ENCODE data around the gene BTG4. TPM values are rescaled to one million over a fixed set of nuclear protein-coding genes. Genes with fewer than 3 reads are reported as not detected.

Gene BTG4
- polyA plus RNA-seq, 3 donors: not detected

DNA sequence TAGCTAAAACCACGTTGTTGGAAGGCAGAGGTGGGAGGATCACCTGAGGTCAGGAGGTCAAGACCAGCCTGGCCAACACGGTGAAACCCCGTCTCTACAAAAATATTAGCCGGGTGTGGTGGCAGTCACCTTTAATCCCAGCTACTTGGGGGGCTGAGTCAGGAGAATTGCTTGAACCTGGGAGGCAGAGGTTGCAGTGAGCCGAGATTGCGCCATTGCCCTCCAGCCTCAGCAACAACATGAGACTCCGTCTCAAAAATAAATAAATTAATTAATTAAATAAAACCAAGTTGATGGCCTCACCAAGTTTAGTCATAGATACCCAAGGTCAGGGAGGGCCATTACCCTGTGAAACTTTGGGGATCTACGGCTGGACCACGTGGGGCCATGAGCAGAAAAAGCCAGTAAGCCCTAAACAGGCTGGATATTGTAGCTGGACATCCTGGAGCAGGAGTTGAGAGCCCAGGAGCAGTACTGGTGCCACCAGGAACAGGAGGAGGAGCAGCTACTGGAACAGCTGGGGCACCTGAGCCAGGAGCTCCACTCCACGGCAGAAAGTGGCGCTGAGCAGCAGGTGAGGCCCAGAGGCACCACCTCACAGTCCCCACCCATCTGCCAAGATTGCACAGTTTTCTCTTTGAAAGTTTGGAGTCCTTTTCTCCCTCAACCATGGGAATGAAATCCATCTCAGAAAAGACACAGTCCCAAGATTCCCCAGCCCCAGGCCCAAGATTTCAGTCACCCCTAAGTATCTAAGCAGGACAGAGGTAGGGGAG lies 50.5 kb downstream of the BTG4 start:
- no peak overlapping the region for H3K27ac ChIP-seq (ENCODE audit: low read depth, low read length)
- 79 to 87% (median 82%) methylated on average over 11 of the region's 11 CpGs for WGBS, 3 donors

DNA sequence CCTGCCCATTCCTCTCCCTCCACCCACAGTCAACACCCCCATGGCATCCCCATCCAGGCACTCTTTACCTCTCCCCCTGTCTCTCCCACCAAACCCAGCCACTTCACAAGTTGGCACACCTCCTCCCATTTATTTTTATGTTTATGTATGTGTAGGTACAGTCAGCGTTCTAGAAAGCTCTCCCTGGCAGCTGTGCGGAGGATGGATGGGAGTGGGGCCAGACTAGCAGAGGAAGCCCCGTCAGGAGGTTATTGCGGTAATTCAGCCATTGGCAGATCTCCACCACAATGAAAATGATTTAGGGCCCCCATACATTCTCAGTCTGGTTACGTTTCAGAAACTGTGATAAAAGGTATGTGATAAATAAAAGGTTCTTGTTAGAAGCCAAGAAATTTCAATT lies 51.3 kb downstream of the BTG4 start:
- WGBS, 3 donors: 19 to 68% (median 21%) methylated on average over 5 of the region's 5 CpGs
- H3K27ac ChIP-seq (ENCODE audit: low read depth, low read length): no peak overlapping the region

DNA sequence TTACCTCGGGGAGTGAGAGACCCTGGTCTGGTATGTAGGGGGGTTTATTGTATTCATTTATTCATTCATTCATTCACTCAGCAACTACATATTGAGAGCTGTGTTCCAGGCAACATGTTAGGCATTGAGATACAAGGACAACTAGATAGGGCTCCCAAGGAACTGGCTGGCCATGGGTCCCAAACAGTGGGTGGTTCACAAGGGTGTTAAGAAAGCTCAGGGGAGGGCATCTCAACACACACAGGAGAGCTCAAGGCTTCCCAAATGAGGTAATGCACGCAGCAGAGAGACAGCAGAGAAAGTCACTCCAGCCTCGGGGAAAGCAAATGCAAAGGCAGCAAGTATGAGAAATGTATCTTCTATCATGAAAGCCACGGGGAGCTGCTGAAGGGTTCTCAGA lies 51.8 kb downstream of the BTG4 start:
- no peak overlapping the region for H3K27ac ChIP-seq (ENCODE audit: low read depth, low read length)
- WGBS, 3 donors: 66 to 74% (median 70%) methylated on average over 4 of the region's 4 CpGs

DNA sequence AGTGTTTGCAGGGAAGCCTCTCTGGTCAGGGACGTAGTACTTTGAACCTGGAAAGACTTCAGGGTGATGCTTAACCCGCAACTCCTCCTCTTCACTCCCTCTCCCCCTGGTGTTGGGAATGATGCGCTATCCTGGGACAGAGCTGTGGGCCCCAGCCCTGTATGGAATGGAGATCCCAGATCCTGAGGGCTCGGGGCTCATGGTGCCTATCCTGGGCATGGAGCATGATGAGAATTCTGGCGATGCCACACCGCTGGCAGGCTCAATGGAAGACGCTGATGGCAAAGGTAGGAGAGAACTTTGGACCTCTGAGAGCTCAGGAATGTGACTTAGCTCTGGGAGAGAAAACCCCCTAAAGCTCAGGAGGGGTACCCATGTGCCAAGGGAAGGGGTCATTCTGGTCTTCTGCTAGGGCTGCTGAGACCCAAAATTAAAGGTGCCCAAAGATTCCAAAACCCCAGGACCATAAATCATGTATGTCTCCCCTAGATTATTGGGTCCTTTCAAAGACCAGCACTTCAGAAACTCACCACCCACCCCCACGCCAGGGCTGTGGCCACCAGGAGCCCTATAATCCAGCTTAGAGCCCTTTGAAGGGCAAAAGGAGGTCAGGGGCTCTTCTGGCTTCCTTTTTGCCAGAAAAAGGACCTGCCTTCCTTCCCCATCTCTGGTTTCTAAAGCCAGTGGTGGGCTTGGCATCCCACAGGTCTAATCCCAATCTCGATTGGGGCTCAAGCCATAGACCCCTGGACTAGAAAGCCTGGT lies 52.5 kb downstream of the BTG4 start:
- no peak overlapping the region for H3K27ac ChIP-seq (ENCODE audit: low read depth, low read length)
- 78 to 92% (median 90%) methylated on average over 9 of the region's 9 CpGs for WGBS, 3 donors

DNA sequence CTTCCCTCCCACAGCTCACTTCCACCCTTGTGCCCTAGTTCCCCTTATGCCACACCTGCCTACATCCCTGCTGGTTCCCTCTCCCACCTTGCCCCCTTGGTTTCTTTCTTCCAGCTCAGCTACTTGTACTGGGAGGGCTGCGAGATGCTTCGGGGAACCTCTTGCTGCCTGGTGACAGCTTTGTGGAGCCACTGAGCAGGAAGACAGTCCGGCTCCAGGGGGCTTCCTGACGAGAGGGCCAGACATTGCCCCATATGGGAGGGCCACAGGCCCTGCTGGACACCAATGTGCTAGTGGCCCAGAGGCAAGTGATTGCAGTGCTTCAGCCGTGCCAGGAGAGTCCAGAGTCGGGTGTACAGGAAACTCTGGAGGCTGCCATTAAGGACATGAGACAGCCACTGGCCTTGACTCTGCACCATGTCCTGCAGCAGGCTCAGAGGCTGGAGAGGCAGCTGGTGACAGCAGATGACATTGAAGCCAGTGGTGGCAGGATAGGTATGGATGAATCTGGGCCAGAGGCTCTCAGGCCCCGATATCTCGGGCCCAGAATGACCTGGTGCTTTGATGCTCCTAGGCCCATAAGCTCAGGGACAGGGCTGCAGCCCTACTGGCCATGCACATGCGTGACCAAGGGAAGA lies 54.3 kb downstream of the BTG4 start:
- no peak overlapping the region for H3K27ac ChIP-seq (ENCODE audit: low read depth, low read length)
- 83 to 86% (median 83%) methylated on average over 9 of the region's 9 CpGs for WGBS, 3 donors

DNA sequence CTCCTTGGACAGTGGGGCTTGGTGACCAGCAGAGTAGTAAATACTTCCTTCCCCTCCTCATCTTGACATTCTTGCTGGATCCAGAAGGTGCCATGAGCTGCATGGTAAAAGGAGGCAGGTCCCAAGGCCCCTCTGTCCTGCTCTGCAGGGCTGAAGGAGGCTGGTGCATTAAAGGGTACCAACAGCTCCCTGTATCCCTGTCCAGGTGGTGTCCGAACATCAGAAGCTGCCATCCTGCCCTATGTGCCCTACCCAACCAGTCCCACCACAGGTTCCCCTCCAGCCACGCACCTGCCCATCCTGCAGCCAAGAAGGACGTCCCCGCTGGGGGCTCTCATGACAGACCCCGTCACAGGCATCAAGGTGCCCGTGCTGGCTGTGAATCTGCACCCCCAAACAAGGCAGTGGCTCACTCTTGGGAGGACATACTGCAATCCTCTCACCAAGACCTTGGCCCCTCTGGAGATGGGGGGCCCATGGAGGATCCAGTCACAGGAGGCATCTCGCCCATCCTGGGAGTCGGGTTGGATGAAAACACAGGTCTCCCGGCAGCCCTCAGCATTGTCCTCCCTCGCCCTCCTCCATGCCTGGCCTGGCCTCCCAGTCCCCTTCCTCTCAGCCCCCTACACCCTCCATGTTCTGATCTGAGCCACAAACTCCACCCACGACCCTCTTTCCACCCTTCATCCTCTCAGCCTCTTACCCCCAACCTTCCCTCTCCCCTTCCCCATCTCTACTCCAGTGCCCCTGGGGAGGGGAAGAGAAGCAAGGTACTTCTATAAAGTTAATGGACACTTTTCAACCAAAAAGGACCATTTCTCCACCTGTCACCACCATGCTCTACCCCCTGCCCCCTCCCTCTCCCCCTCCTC lies 55.1 kb downstream of the BTG4 start:
- no peak overlapping the region for H3K27ac ChIP-seq (ENCODE audit: low read depth, low read length)
- WGBS, 3 donors: 81 to 89% (median 88%) methylated on average over 11 of the region's 11 CpGs

DNA sequence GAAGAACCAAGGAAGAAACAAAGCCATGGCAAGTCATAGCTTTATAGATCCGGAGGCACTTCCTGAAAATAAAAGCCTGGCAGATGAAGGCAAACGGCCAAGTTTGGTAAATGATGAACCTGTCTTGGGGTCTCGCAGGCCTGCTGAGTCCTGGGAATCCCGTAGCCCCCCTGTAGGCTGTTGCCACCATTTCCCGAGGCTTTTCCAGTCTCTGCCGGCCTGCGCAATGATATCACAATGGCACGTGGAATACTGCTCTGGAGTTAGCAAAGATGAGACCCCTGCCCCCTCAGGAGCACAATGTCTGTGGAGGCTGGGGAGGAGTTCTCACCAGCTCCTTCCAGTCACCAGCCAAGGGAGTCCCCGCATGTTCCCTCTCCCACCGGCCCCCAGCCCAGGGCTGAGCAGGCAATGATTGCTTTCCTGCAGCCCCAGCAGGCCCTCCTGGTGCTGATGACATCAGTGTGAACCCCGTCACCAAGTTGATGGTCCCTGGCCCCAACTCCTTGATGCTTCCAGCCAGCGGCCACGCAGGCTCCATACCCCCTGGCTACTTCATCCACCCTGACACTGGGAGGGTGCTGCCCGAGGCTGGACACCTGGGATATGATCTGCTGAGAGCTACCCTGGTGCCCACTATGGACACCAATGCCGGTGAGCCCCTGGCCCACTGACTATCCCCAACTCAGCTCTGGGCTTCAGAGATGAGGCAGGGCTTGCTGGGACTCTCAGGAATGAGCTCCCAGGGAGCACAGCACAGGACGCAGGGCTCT lies 55.9 kb downstream of the BTG4 start:
- no peak overlapping the region for H3K27ac ChIP-seq (ENCODE audit: low read depth, low read length)
- 83 to 88% (median 86%) methylated on average over 16 of the region's 16 CpGs for WGBS, 3 donors

DNA sequence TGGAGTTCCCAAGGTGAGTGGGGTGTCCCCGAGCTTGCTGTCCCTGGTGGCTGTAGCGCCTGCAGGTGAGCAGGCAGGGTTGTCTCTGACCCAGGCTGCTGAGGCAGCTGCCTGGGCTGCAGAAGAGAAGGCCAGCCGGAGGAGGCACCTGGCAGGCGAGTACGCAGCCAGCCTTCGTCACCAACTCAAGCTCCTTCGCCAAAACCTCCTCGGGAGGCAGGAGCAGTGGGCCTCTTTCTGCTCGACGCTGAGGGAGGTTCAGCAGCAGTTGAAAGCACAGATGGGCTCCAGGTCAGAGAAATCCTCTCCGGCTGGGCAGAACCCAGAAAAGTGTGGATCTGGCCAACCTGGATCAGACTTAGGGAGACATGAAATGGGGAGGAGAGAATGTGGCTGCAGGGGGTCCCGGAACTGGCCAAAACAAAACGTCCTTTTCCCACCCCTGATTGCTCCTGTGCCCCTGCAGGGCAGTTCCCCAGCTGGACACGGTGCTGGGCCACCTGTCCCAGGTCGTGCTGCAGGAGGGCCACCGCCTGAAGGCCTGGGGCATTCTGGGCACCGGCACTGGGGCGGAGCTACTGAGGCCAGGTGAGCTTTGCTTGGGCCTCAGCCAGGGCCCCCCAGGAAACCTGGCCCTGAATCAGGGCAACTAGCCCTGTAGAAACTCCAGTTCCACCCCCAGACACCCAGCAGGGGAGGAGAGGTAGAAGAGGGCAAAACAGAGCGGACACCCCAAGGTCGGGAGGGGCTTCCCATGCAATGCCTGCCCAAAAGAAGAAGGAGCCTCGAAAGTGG lies 56.7 kb downstream of the BTG4 start:
- H3K27ac ChIP-seq (ENCODE audit: low read depth, low read length): no peak overlapping the region
- WGBS, 3 donors: 74 to 81% (median 78%) methylated on average over 21 of the region's 21 CpGs

DNA sequence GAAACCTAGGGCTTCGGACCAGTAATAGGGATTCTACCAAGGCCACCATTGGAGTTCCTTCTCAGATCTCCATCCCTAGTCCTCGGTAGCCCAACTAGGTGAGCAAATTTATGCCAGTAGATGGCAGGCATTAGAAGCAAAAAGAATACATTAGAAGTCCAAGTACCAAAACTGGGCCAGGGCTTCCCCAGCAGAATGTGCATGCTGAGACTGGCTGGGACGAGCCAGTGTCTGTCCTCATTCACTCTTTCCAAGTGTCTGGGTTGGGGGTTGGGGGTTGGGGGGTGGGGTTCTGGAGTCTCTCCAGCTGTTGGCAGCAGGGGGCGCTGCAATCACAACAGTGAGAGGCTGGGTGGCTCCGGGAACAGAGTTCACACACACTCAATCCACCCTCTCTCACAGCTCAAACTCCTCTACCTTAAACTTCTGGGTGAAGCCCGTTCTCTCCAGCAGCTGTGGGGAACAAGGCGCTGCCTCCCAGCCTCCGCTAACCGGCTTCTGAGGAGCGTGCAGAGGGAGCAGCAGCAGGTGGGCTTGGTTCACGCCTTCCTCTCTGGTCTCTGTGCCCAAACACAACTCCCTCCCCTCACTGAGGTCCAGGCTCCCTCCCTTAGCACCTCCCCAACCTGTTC lies 57.5 kb downstream of the BTG4 start:
- no peak overlapping the region for H3K27ac ChIP-seq (ENCODE audit: low read depth, low read length)
- WGBS, 3 donors: 48 to 56% (median 55%) methylated on average over 11 of the region's 11 CpGs

DNA sequence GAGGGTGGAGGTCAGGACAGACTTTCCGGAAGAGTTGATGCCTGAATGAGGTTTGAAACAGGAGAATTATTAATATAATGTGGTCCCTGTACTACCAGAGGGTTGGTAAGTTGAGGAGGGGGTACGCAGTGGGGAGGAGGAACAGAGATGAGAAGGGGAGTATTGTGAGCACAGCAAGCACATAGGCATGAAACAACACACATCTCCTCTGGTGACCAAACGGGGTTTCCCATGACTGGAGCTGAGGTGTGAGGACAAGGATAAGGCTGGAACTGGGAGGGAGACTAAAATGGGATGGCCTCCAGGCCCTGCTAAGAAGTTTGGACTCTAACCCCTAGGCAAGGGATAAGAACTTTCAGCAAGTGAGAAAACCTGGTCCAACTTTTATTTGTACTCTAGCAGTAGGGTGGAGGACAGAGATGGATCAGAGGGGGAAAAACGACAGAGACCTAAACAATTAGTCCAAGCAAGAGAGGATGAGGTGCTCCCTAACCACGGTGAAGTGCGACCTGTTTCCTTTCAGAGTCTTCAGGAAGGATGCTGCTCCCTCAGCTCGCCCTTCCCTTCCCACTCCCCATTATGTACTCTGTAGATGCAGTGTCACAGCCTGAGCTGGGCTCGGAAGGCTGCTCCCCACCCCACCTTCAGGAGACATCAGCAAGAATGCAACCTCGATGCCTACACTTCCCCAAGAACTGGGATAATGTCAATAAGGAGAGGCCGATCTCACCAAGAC lies 59.2 kb downstream of the BTG4 start:
- 67 to 75% (median 68%) methylated on average over 10 of the region's 10 CpGs for WGBS, 3 donors
- H3K27ac ChIP-seq (ENCODE audit: low read depth, low read length): no peak overlapping the region

DNA sequence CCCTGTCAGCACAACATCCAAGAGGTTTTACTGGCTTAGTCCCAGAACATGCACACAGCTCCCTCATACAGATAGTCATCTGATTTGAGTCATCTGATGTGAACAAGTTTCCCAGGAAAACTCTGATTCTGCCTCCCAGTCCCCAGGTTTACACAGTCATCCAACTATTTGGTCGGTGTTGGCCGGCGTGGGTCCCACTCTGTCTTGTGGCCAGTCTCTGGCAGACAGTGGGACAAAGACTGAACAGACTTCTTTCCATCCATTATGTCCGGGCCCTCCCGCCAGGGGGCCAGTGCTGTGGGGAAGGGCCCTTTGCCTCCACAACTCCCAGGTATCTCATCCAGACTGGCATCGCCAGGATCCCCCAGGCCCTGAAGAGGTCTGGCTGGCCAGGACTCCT lies 60.0 kb downstream of the BTG4 start:
- 86 to 94% (median 92%) methylated on average over 6 of the region's 6 CpGs for WGBS, 3 donors
- no peak overlapping the region for H3K27ac ChIP-seq (ENCODE audit: low read depth, low read length)

DNA sequence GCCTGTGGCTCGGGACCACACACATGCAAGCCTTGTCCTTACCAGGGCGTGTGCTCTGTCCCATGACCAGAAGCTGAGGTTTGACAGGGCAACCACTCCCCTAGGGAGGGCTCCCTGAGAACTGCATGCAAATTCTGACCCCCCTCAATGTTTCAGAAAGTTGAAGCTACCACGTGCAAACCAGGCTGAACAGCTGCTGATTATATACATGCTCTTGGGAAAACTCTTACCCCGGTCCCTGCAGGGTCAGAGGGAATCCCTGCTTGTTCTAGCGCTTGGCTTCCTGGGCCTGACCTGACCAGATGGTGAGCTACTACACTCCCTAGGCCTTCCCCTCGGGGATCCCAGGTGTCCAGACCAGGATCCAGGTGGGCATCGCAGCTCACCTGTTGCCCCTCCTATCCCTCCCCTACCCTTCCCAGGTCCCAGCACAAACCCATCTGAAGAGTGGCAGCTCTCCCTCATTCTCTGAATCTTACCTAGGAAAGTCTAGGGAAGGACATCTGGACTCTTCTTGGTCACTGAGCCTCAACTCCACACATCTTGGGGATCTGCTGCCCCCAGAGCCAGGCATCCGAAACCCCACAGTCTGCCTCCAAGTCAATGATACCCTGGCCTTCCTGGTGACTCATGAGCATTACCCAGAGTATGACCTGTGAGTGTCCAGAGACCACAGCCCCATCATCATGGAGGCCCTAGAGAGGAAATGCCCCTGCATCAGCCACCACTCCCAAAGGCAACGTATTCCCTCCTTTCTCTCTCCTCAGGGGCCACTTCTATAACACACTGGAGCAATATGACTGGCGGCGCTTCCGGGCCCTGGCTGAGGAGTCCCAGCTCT lies 61.5 kb downstream of the BTG4 start:
- WGBS, 3 donors: 89 to 90% (median 89%) methylated on average over 12 of the region's 12 CpGs
- no peak overlapping the region for H3K27ac ChIP-seq (ENCODE audit: low read depth, low read length)

DNA sequence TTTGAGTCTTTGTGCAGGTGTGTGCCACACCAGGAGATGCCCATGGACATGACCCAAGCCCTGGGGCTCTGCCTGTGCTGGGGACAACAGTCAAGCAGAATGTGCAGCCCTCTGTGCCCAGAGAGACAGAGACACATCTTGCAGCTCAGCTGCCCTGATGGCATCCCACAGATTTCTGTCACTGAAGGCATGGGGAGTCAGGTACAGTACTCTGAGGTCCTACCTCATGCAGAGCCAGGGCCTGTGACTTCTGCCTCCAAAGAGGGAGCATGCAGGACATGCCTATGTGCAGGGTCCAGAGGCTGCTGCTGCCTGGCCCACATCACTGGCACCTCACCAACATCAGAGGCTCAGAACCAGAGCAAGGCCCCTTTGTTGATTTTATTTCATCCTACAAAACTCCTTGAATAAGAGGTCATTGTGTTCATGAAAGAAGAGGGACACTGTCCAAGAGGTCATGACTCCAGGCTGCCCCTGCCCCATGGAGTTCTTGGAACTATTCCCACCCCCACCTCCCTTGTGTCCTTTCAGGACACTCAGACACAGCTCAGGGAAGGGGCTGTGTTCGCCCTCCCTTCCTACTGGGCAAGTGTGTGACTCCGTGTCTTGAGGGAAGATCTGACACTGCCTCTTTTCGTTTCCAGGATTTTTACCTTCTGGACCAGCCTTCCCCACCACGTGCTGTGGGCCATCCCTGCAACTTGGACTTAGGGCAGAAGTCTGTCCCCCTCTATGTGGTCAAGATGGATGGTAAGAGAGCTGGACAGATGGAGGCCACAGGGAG lies 62.3 kb downstream of the BTG4 start:
- H3K27ac ChIP-seq (ENCODE audit: low read depth, low read length): no peak overlapping the region
- 87 to 92% (median 89%) methylated on average over 4 of the region's 4 CpGs for WGBS, 3 donors

DNA sequence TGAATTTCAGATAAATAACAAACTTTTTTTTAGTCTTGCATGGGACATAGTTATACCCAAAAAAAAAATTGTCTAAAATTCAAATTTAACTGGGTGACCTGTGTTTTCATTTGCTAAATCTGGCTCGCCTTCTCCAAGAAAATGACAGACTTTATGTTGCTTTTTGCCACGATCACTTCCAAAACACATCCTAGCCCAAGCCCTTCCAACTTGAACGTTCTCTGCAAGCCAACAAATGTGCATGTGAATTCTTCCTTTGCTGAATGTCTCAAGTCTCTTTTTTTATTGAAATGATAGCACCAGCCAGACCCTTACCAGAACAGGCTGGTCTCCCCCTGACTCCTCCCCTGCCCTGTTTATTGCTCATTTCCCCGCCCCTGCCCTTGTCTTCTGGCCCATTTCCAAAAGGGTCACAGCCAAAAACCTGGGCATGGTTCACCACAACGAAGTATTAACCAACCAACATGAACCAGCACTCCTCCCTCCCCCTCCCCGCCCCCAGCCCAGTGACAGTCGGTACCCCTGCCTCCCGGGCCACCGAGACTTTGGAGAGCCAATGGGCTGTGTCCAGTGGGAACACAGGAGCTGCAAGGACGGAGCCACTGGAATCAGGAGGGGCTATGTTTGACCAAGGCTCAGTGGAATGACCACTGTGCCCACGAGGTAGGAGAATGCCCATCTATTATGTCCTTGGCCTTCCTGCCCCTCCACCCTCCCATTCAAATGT lies 63.2 kb downstream of the BTG4 start:
- H3K27ac ChIP-seq (ENCODE audit: low read depth, low read length): no peak overlapping the region
- WGBS, 3 donors: 61 to 70% (median 68%) methylated on average over 11 of the region's 11 CpGs

All from adipose tissue (tissue), 3 donors.